ENCODE results near the gene PKP2. TPM values are rescaled to one million over a fixed set of nuclear protein-coding genes. Genes with fewer than 3 reads are reported as not detected.

PKP2 gene
- total and polyA plus RNA-seq, 7 donors = 2.5 to 7.8 (median 4.0) TPM

DNA sequence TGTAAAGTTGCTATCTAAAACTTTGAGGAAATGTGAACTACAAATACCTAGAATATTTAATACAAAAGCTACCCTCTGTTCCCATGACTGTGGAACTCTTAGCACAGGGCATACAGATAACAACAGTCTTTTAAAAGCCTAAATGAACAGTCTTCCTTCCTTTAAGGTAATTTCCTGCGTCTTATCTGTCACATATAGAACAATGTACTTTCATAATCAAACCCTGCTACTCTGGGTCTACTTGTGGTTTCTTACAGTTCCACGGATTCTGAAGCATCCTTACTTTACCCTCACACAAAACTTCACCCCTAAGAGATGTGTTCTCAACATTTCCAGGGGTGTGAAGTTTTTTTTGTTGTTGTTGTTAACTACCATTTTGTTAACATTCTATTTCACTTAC, 5.1 kb downstream of the PKP2 start:
- DNase-seq = no peak
- no peak overlapping the region for H3K27ac ChIP-seq
- H3K36me3 ChIP-seq (ENCODE audit: insufficient read depth in 1 of 2, low read depth in 1 of 2) = no peaks in the 10 kb centered on the region
- 58 to 67% (median 62%) methylated on average over 2 of the region's 2 CpGs for WGBS, 3 donors
- TF ChIP-seq, protein P1, sequence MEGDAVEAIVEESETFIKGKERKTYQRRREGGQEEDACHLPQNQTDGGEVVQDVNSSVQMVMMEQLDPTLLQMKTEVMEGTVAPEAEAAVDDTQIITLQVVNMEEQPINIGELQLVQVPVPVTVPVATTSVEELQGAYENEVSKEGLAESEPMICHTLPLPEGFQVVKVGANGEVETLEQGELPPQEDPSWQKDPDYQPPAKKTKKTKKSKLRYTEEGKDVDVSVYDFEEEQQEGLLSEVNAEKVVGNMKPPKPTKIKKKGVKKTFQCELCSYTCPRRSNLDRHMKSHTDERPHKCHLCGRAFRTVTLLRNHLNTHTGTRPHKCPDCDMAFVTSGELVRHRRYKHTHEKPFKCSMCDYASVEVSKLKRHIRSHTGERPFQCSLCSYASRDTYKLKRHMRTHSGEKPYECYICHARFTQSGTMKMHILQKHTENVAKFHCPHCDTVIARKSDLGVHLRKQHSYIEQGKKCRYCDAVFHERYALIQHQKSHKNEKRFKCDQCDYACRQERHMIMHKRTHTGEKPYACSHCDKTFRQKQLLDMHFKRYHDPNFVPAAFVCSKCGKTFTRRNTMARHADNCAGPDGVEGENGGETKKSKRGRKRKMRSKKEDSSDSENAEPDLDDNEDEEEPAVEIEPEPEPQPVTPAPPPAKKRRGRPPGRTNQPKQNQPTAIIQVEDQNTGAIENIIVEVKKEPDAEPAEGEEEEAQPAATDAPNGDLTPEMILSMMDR (IDR thresholded peaks at IDR 0.05) = no peak
- ATAC-seq = no peak
- H3K27me3 ChIP-seq (ENCODE audit: insufficient read depth in 3 of 3, low read length in 2 of 3) = peaks cover 0 to 20% (median 0%) of the 10 kb centered on the region in 3 donors
- intact Hi-C loops (cut with DNase I) = no loop called here
- no peak overlapping the region for H3K4me3 ChIP-seq
- H3K4me1 ChIP-seq = no peaks in the 10 kb centered on the region
- H3K9me3 ChIP-seq = no peaks in the 10 kb centered on the region

DNA sequence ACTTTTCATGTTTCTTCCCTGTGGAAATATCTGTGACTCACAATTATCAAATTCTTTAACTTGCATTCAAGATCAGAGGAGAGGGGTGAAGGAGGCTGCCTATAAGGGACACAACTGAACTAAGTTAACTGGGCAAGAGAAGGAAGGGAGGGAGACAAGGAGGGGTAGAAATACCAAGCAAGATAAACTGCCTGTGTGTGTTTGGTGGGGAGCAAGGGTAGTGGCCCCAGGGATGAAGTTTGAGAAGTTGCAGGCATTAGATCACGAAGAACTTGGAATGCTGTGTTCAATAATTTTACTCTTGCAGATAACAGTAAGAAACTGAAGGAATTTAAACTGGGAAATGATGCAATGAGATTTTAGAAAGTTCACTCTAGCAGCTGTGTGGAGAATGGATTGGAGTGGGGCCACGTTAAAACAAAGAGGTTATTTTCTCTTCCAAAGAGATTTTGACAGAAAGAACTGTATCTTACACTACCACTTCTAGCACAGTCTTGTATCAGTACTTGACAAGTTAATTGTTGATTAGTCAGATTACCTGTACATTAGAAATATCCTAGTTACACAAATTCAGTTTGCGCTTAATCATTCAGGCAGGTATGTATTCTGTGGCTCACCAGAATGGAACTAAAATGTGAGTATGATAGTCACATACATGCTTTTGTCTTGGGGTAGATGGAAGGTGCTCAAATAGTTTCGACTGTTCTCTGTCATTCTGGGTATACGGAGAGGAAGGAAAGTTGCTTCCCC, 7.4 kb downstream of the PKP2 start:
- DNase-seq = no peak
- intact Hi-C loops (cut with DNase I) = no loop called here
- Histone ChIP-seq H3K36me3 (ENCODE audit: insufficient read depth in 1 of 2, low read depth in 1 of 2) (no peaks in the 10 kb centered on the region), H3K4me1 (no peaks in the 10 kb centered on the region), H3K27ac (no peak overlapping the region), H3K27me3 (ENCODE audit: insufficient read depth in 3 of 3, low read length in 2 of 3) (peaks cover 0 to 5% (median 0%) of the 10 kb centered on the region in 3 donors), H3K9me3 (no peaks in the 10 kb centered on the region), H3K4me3 (no peak overlapping the region)
- TF ChIP-seq, protein P1 (IDR thresholded peaks at IDR 0.05) = no peak
- WGBS, 3 donors = 44 to 51% (median 46%) methylated on average over 5 of the region's 5 CpGs
- no peak for ATAC-seq

DNA sequence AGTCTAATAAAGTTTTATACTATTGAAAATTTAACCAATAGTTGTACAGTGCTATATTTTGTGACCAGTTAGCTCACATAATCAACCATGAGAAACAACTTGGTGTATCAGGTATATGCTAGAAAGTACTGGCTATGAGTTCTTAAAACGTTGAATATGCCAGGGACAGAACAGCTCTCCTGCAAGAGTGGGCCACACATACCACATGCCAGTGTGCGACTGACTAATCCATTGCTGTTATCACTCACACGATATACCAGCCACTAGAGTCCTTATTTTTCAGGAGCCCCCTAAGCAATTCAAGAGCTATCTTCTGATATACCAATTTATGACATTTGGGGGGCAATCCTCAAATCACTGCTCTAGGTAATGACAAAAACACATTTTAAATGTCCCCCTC, 9.5 kb downstream of the PKP2 start:
- Histone ChIP-seq H3K27me3 (ENCODE audit: insufficient read depth in 3 of 3, low read length in 2 of 3) (no peaks in the 10 kb centered on the region), H3K36me3 (ENCODE audit: insufficient read depth in 1 of 2, low read depth in 1 of 2) (no peaks in the 10 kb centered on the region), H3K4me1 (no peaks in the 10 kb centered on the region), H3K27ac (no peak overlapping the region), H3K9me3 (no peaks in the 10 kb centered on the region), H3K4me3 (no peak overlapping the region)
- TF ChIP-seq, protein P1 (IDR thresholded peaks at IDR 0.05) = no peak
- intact Hi-C loops (cut with DNase I) = no loop called here
- WGBS, 3 donors = 82 to 85% (median 83%) methylated on average over 3 of the region's 3 CpGs
- ATAC-seq (no peak), DNase-seq (no peak)

DNA sequence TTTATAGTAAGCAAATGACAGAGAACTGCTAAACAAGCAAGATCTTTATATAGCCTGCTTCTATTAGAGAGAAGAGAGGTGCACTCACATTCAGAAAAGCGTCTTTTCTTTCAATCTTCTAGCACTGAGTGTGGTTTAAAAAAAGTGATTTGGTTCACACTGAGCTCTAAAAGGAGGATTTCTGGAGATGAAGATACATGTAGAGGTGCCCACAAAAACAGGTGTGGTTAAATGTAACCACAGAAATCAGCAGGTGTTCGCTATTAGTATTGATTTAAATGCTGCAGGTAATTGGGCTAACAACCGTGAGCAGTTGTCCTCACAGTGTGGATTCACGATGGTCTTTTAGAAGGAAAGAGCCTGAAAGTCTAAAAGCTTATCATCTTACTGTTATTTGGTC, 10.7 kb downstream of the PKP2 start:
- no peak overlapping the region for H3K27ac ChIP-seq
- TF ChIP-seq, protein P1 (IDR thresholded peaks at IDR 0.05) = no peak
- no peaks in the 10 kb centered on the region for H3K36me3 ChIP-seq (ENCODE audit: insufficient read depth in 1 of 2, low read depth in 1 of 2)
- no peaks in the 10 kb centered on the region for H3K27me3 ChIP-seq (ENCODE audit: insufficient read depth in 3 of 3, low read length in 2 of 3)
- H3K4me1 ChIP-seq = no peaks in the 10 kb centered on the region
- DNase-seq (no peak), ATAC-seq (no peak)
- no peak overlapping the region for H3K4me3 ChIP-seq
- no peaks in the 10 kb centered on the region for H3K9me3 ChIP-seq
- intact Hi-C loops (cut with DNase I) = no loop called here
- 63 to 72% (median 69%) methylated on average over 4 of the region's 4 CpGs for whole genome bisulfite sequencing, 3 donors

DNA sequence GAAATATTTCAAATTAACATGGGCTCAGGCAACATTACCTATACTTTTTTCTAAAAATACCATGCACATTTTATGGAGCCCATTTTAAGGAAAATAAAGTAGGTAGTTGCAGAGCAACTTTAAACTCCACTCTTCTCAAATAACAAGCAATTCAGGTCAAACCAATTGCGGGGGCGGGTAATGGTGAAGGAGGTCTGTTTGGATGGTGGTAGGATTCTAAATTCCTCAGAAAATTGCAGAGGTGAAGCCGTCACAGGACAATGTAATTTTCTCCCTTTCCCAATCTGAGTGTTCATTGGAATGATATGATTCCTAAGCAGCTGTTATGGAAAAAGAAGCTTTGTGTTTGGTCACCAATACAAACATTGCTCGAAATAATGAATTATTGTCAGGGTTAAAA, 11.6 kb downstream of the PKP2 start:
- Histone ChIP-seq H3K4me3 (no peak overlapping the region), H3K36me3 (ENCODE audit: insufficient read depth in 1 of 2, low read depth in 1 of 2) (no peaks in the 10 kb centered on the region), H3K4me1 (no peaks in the 10 kb centered on the region), H3K27ac (no peak overlapping the region), H3K9me3 (no peaks in the 10 kb centered on the region), H3K27me3 (ENCODE audit: insufficient read depth in 3 of 3, low read length in 2 of 3) (no peaks in the 10 kb centered on the region)
- DNase-seq (no peak), ATAC-seq (no peak)
- intact Hi-C loops (cut with DNase I) = no loop called here
- TF ChIP-seq, protein P1 (IDR thresholded peaks at IDR 0.05) = no peak
- 54 to 60% (median 56%) methylated on average over 4 of the region's 4 CpGs for WGBS, 3 donors

Data from psoas muscle (tissue), 8 donors.